GM12891 (cell line): ENCODE measurements around the gene NFKBIE.

ENCODE experiments used
- PAX5 ChIP-seq: IDR thresholded peaks from 2 replicates; pipeline ENCODE4 v1.6.1; 2011; ENCODE audit warnings: low read length, moderate library complexity, mild to moderate bottlenecking; ENCODE audit not compliant: insufficient read depth, severe bottlenecking
- POLR2A ChIP-seq: IDR thresholded peaks from 2 replicates; pipeline ENCODE4 v1.6.1; 2011; ENCODE audit warnings: low read depth, low read length, control low read depth
- POLR2AphosphoS5 ChIP-seq: IDR thresholded peaks from 2 replicates; pipeline ENCODE4 v1.6.1; 2011; ENCODE audit warnings: low read depth, low read length, control low read depth
- POU2F2 ChIP-seq: IDR thresholded peaks from 2 replicates; pipeline ENCODE4 v1.6.1; 2011; ENCODE audit warnings: low read depth, mild to moderate bottlenecking, control low read depth, low read length, moderate library complexity
- SPI1 ChIP-seq: IDR thresholded peaks from 2 replicates; pipeline ENCODE4 v1.6.1; 2011; ENCODE audit warnings: low read depth, low read length, control low read depth
- TAF1 ChIP-seq: IDR thresholded peaks from 2 replicates; pipeline ENCODE4 v1.6.1; 2011; ENCODE audit warnings: low read depth, low read length, control low read depth

- TF ChIP-seq POLR2A (no peak), POLR2AphosphoS5 (no peak), TAF1 (no peak), SPI1 (no peak), POU2F2 (no peak), PAX5 (no peak)
These were observed 46.0 kb upstream of the NFKBIE start for GRCh38 chr6:44311304-44311703.
